SU-DHL-6 (cell line): ENCODE data around the gene IMMP1L.

Experiments
- H2AFZ ChIP-seq: fragments of 200-600 bp; sonication (generic); 2 replicates; pipeline ENCODE4 v1.6.1; 2014; ENCODE audit warnings: low read depth, mild to moderate bottlenecking, moderate library complexity, mixed read lengths, antibody characterized with exemption, low read length; ENCODE audit not compliant: severe bottlenecking
- H3F3A ChIP-seq: fragments of 200-600 bp; shearing (Covaris generic); 2 replicates; pipeline ENCODE4 v1.6.0; 2016; ENCODE audit warnings: antibody characterized with exemption, mild to moderate bottlenecking; ENCODE audit not compliant: insufficient read depth
- H3K27ac ChIP-seq: fragments of 200-600 bp; sonication (generic); 2 replicates; pipeline ENCODE4 v1.5.1; 2016; ENCODE audit warnings: low read depth, mild to moderate bottlenecking, low read length, moderate library complexity, mixed read lengths
- H3K27me3 ChIP-seq: fragments of 200-600 bp; sonication (generic), shearing (Covaris generic); 2 replicates; pipeline ENCODE4 v1.6.0; 2014; ENCODE audit warnings: mild to moderate bottlenecking, low read length
- H3K36me3 ChIP-seq: fragments of 200-600 bp; sonication (generic); 2 replicates; pipeline ENCODE4 v1.6.1; 2014; ENCODE audit warnings: mild to moderate bottlenecking, low read length, mixed read lengths
- H3K4me2 ChIP-seq: fragments of 300-600, 200-600 bp; shearing (Covaris generic), sonication (generic); 2 replicates; pipeline ENCODE4 v1.6.0; 2014; ENCODE audit warnings: low read length, low read depth, mild to moderate bottlenecking; ENCODE audit not compliant: poor library complexity, severe bottlenecking
- H3K4me3 ChIP-seq: fragments of 200-600 bp; sonication (generic); 2 replicates; pipeline ENCODE4 v1.5.1; 2014; ENCODE audit warnings: antibody characterized with exemption, low read length, mild to moderate bottlenecking, mixed read lengths; ENCODE audit not compliant: insufficient read depth, poor library complexity, severe bottlenecking
- H3K79me2 ChIP-seq: fragments of 200-600 bp; sonication (generic); 2 replicates; pipeline ENCODE4 v1.6.1; 2014; ENCODE audit warnings: mild to moderate bottlenecking, low read length, moderate library complexity; ENCODE audit not compliant: insufficient read depth
- H3K9ac ChIP-seq: fragments of 200-600 bp; sonication (generic); 2 replicates; pipeline ENCODE4 v1.7.0; 2014; ENCODE audit warnings: mild to moderate bottlenecking, low read length
- H3K9me2 ChIP-seq: fragments of 200-600 bp; sonication (generic); replicated peaks from 2 replicates; pipeline ENCODE4 v1.6.1; 2014; ENCODE audit warnings: low read length; ENCODE audit not compliant: insufficient read depth
- H3K9me3 ChIP-seq: fragments of 200-600 bp; sonication (generic); 2 replicates; pipeline ENCODE4 v1.6.1; 2014; ENCODE audit warnings: low read length, mixed read lengths; ENCODE audit not compliant: insufficient read depth
- H4K20me1 ChIP-seq: fragments of 200-600 bp; sonication (generic); 2 replicates; pipeline ENCODE4 v1.6.1; 2014; ENCODE audit warnings: low read depth, mild to moderate bottlenecking, antibody characterized with exemption, low read length, moderate library complexity, mixed read lengths
- EZH2phosphoT487 ChIP-seq: fragments of 200-600 bp; sonication (generic), shearing (Covaris generic); conservative IDR thresholded peaks from 2 replicates; pipeline ENCODE4 v1.6.1; 2018; ENCODE audit warnings: mild to moderate bottlenecking, antibody characterized with exemption, low read length, moderate library complexity, mixed read lengths
- TF ChIP-seq, protein P1 (sequence below): fragments of 200-600 bp; sonication (generic); IDR thresholded peaks from one replicate; pipeline ENCODE4 v1.5.1; 2017; ENCODE audit warnings: antibody characterized with exemption, mild to moderate bottlenecking, low read length, moderate library complexity; ENCODE audit not compliant: insufficient read depth, poor library complexity, severe bottlenecking

Gene IMMP1L

DNA sequence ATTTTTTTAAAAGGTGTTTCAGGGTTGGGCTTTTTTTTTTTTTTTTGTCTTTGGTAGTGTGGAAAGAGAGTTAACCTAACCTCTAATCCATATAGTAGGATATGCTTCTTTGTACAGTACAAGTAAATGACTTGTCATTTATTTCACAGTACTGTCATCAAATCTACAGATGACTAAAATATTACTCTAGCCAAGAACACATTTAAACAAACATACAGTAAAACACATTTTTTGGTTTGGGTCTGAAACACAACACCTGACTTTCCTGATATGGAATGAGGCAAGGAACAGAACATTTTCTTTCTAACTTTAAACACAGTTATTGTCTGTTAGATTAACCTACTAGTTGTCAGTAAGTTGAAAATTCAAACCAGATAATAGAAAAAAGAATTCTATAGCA is 68.1 kb downstream of the IMMP1L start:
- no peaks in the 10 kb centered on the region; the same call in 1 of the 2 replicates for H3K36me3 ChIP-seq
- H3K27ac ChIP-seq: no peak overlapping the region
- TF ChIP-seq, protein P1, sequence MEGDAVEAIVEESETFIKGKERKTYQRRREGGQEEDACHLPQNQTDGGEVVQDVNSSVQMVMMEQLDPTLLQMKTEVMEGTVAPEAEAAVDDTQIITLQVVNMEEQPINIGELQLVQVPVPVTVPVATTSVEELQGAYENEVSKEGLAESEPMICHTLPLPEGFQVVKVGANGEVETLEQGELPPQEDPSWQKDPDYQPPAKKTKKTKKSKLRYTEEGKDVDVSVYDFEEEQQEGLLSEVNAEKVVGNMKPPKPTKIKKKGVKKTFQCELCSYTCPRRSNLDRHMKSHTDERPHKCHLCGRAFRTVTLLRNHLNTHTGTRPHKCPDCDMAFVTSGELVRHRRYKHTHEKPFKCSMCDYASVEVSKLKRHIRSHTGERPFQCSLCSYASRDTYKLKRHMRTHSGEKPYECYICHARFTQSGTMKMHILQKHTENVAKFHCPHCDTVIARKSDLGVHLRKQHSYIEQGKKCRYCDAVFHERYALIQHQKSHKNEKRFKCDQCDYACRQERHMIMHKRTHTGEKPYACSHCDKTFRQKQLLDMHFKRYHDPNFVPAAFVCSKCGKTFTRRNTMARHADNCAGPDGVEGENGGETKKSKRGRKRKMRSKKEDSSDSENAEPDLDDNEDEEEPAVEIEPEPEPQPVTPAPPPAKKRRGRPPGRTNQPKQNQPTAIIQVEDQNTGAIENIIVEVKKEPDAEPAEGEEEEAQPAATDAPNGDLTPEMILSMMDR: no peak
- no peak for TF ChIP-seq EZH2phosphoT487

DNA sequence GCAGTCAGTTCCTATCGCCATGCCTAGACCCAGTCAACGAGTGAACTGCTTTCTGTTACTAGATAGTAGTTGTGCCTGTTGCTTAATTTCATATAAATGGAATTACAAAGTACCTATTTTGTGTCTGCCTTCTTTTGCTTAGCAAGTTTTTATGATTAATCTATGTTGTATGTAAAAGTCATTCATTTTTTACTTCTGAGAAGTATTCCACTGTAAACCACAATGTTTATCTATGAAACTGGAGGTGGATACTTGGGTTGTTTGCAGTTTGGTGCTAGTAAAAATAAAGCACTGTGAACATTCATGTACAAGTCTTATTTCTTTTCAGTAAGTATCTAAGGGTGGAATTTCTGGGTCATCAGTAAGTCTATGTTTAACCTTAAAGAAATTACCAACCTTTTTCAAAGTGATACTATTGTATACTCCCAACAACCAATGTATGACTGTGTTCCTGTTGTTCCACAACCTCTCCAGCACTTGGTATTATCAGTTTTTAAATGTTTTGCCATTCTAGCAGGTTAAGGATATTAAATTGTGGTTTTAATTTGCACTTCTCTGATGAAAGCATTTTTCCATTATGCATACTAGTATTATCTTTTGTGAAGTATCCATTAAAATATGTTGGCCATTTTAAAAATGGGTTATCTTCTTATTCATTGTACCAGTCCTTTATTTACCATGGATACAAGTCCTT is 71.5 kb downstream of the IMMP1L start:
- H4K20me1 ChIP-seq: no peaks in the 10 kb centered on the region
- H3K9me2 ChIP-seq: no peaks in the 10 kb centered on the region
- H3K9ac ChIP-seq: no peak overlapping the region
- H3F3A ChIP-seq: no peaks in the 10 kb centered on the region
- H3K36me3 ChIP-seq: no peaks in the 10 kb centered on the region; the same call in 1 of the 2 replicates
- H2AFZ ChIP-seq: no peak overlapping the region
- no peak overlapping the region for H3K4me2 ChIP-seq
- no peaks in the 10 kb centered on the region for H3K79me2 ChIP-seq
- no peaks in the 10 kb centered on the region for H3K27me3 ChIP-seq
- no peak overlapping the region for H3K27ac ChIP-seq
- TF ChIP-seq, protein P1: no peak
- no peak for TF ChIP-seq EZH2phosphoT487
- no peak overlapping the region for H3K4me3 ChIP-seq
- H3K9me3 ChIP-seq: no peaks in the 10 kb centered on the region

More for the DNA sequence above, 68.1 kb downstream of the IMMP1L start:
- Histone ChIP-seq H3K4me2 (no peak overlapping the region), H4K20me1 (no peaks in the 10 kb centered on the region), H2AFZ (no peak overlapping the region), H3F3A (no peaks in the 10 kb centered on the region), H3K79me2 (no peaks in the 10 kb centered on the region), H3K9me3 (no peaks in the 10 kb centered on the region), H3K9me2 (no peaks in the 10 kb centered on the region), H3K9ac (no peak overlapping the region), H3K27me3 (no peaks in the 10 kb centered on the region), H3K4me3 (no peak overlapping the region)

DNA sequence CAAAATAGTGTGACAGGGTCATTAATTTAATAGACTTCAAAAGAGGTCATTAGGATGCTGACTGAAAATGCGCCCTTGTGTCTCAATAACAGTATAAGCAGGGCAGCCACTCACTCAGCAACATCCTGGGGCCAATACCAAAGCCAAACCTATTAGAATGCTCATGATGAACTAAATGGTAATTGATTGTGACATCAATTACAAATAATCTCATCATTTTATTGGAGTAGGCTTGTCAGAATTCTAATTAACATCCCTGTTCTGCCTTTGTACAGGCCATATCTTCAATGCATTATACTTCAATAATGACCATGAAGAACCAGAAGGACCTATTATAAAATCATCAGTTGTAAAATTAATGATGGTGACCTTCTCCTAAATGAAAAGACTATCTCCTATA is 75.6 kb downstream of the IMMP1L start:
- H3F3A ChIP-seq: no peaks in the 10 kb centered on the region
- H3K4me3 ChIP-seq: no peak overlapping the region
- H3K79me2 ChIP-seq: no peaks in the 10 kb centered on the region
- H2AFZ ChIP-seq: no peak overlapping the region
- no peaks in the 10 kb centered on the region for H4K20me1 ChIP-seq
- no peak overlapping the region for H3K9ac ChIP-seq
- TF ChIP-seq, protein P1: no peak
- TF ChIP-seq EZH2phosphoT487: no peak
- H3K9me3 ChIP-seq: no peaks in the 10 kb centered on the region
- H3K4me2 ChIP-seq: no peak overlapping the region
- no peaks in the 10 kb centered on the region for H3K9me2 ChIP-seq
- H3K27ac ChIP-seq: no peak overlapping the region
- no peaks in the 10 kb centered on the region for H3K36me3 ChIP-seq
- no peaks in the 10 kb centered on the region for H3K27me3 ChIP-seq
